ENCODE data around the gene CCDC30. TPM values are rescaled to one million over a fixed set of nuclear protein-coding genes. Genes with fewer than 3 reads are reported as not detected.

Gene CCDC30
- total RNA-seq, 1 donor from 2014 or later, result 0.06 TPM

DNA sequence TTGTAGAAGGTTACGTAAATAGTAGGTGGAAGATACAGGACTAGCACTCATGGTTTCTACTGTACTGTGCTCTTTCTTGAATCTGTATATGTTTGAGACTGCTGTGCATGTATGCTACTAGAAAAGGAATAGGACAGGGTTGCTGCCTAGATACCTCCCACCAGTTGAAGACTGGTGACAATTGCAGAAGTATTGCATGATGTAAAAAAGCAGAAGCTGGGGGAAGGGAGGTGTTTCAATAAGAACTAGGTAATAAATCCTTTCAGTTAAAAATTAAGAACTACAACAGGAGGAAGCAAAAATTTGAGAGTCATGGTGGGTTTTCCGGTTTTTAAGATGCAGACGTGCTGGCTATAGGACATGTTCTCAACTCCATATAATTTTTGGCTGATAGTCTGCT lies 88.1 kb downstream of the CCDC30 start:
- TF ChIP-seq CTCF (conservative IDR thresholded peaks at IDR 0.05; ENCODE audit: low read depth, low read length), result no peak
- no peak for DNase-seq (ENCODE audit: low read depth)
- H3K4me3 ChIP-seq (ENCODE audit: low read depth, low read length), result no peak overlapping the region

DNA sequence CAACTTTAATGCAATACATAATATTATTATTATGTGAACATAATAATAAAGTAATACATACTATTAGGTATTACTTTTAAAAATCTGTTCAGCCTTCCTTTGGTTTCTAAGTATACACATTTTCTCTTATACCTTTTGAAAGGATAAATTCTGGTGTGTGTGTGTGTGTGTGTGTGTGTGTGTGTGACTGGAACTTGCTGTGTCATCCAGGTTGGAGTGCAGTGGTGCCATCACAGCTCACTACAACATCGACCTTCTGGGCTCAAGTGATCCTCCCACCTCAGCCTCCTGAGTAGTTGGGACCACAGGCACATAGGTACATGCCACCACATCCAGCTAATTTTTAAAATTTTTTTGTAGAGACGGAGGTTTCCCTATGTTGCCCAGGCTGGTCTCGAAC lies 88.5 kb downstream of the CCDC30 start:
- DNase-seq (ENCODE audit: low read depth), result no peak
- no peak for TF ChIP-seq CTCF (conservative IDR thresholded peaks at IDR 0.05; ENCODE audit: low read depth, low read length)
- no peak overlapping the region for H3K4me3 ChIP-seq (ENCODE audit: low read depth, low read length)

DNA sequence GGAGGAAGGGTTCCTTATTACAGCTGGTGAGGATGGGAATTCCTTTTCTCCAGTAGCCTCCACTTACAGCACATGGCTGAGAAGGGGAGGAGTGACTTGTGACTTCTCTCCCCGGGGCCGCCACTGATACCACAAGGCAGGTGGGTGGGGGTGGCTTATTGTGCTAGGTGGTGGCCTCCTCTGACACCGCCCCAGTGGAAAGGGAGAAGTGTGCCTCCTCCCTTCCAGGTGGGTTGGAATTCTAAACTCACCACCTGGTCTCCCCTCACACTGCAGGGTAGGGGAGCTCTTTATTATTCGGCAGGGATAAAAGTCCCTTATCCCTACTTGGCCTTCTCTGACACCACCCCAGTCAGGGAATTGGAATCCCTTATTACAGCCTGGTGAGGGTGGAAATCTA lies 89.5 kb downstream of the CCDC30 start:
- TF ChIP-seq CTCF (conservative IDR thresholded peaks at IDR 0.05; ENCODE audit: low read depth, low read length), result no peak
- no peak overlapping the region for H3K4me3 ChIP-seq (ENCODE audit: low read depth, low read length)
- no peak for DNase-seq (ENCODE audit: low read depth)

GRCh38 chr1:42557230-42557851 lies 94.3 kb downstream of the CCDC30 start:
- TF ChIP-seq CTCF (conservative IDR thresholded peaks at IDR 0.05; ENCODE audit: low read depth, low read length), result no peak
- H3K4me3 ChIP-seq (ENCODE audit: low read depth, low read length), result no peak overlapping the region
- no peak for DNase-seq (ENCODE audit: low read depth)

- no peak for DNase-seq (ENCODE audit: low read depth)
- no peak overlapping the region for H3K4me3 ChIP-seq (ENCODE audit: low read depth, low read length)
- no peak for TF ChIP-seq CTCF (conservative IDR thresholded peaks at IDR 0.05; ENCODE audit: low read depth, low read length)
Observed at GRCh38 chr1:42567038-42567437, 104.0 kb downstream of the CCDC30 start.

GRCh38 chr1:42576935-42577334 lies 113.8 kb downstream of the CCDC30 start:
- no peak for DNase-seq (ENCODE audit: low read depth)
- H3K4me3 ChIP-seq (ENCODE audit: low read depth, low read length), result no peak overlapping the region
- no peak for TF ChIP-seq CTCF (conservative IDR thresholded peaks at IDR 0.05; ENCODE audit: low read depth, low read length)

- no peak overlapping the region for H3K4me3 ChIP-seq (ENCODE audit: low read depth, low read length)
- DNase-seq (ENCODE audit: low read depth), result no peak
- no peak for TF ChIP-seq CTCF (conservative IDR thresholded peaks at IDR 0.05; ENCODE audit: low read depth, low read length)
Observed at GRCh38 chr1:42586016-42586415, 122.9 kb downstream of the CCDC30 start.
